NCI-H82 treated with DMSO at 0.1 percent for 48 hours (cell line): ENCODE measurements around the gene ROM1.
"Not testable (repeated sequence)": the region's sequence is repeated elsewhere in the genome, so short reads cannot be mapped to it uniquely, and the experiment has no call there.

Experiments used
- DNase-seq: peaks from one replicate; lab custom pipeline; 2025; ENCODE audit not compliant: unreplicated experiment; lab: John Stamatoyannopoulos, UW

ROM1 gene

DNA sequence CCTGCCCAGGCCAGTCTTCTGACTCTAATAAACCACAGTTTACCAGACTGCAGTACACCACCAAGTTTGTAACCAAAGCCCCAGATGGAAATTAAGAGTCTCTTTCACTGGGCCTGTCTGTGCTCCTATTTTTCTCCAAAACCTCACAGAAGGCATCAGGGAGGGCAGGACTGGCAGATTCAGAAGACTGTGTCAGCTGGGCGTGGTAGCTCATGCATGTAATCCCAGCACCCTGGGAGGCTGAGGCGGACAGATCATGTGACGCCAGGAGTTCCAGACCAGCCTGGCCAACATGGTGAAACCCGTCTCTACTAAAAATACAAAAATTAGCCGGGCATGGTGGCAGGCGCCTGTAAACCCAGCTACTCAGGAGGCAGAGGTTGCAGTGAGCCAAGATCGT, 27.7 kb upstream of the ROM1 start:
- not testable (repeated sequence) for DNase-seq

DNA sequence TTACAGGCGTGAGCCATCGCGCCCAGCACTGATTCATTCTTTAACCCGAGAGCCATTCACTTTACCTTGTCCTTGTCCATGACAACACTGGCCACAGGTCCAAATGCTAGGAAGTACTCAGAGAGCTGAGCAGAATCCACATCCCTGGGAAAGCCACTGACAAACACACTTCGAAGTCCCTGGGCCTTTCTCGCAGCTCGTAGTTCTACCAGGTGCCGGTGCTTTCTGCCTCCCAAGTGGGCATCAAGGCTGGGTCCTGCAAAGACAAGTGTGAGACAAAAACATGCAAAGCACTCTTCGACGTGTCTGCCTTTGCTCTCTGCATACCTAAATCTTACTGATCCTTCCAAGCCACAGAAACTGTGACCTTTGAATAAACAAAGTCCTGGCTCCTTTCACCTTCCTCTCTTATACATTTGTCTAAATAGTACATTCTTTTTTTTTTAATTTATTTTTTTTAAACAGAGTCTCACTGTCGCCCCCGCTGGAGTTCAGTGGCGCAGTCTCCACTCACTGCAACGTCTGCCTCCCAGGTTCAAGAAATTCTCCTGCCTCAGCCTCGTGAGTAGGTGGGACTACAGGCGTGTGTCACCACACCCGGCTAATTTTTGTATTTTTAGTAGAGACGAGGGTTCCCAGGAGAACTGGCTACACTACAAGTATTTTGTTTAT, 24.0 kb upstream of the ROM1 start:
- no peak for DNase-seq

DNA sequence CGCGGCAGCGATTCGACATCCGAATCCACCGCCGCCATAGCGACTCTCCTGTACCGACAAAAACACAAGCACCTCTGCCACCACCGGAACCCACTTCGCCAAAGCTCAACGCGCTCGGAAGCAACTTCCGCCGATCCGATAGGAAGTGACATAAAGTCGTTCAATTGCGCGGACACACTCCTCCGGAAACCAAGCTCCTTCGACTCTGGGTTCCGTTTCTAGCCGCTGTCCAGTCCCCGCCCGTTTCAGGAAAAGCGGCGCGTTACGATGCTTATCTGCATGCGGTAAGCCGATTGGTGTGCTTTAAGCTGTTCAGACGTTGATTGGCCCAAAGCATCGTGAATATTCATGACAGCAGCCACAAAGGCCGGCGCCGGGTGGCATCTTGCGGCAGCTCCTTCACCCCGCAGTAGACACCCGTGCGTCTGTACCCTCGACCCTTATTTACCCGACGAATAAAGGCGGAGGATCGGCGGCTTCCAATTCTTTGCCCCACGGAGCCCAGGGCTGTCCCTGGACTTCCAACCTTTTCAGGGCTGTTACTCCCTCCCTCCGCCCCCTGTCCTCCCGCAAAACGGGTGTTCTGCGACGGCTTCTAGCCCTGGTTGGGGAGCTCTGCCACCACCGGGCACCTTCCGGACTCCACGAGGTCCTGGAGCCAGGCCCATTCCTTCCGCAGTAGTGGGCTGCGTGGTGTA, 21.5 kb upstream of the ROM1 start, which contains the start of gene TUT1:
Gene TUT1 (minus strand): TSS at position 76 of the 698 bp plus-strand sequence. CDS start 38 bp downstream, at position 38.
- peak; percentile 98 for DNase-seq

GRCh38 chr11:62592146-62592815, 20.8 kb upstream of the ROM1 start:
- DNase-seq: no peak

DNA sequence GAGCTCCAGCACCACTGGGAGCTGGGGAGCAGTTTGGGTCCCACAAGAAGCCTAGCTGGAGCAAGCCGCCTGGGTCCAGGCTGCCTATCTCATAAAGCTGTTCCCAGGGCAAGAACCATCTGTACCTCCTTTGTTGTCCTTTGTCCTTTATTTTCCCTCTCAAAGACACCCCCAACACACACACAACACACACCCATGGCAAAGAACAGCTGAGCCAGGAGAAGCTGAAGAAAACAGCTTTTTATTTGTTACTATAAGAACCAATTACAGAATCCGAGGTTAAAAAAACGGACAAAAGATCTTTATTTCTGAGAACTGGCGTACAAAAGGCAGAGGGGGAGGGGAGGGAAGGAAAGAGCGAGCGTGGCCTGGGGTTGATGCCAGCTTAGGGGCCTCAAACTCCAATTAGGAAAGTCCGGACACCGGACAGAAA, 20.1 kb upstream of the ROM1 start:
- DNase-seq: no peak

- peak; percentile 46 for DNase-seq
Measured at GRCh38 chr11:62593434-62594044, 19.5 kb upstream of the ROM1 start.

DNA sequence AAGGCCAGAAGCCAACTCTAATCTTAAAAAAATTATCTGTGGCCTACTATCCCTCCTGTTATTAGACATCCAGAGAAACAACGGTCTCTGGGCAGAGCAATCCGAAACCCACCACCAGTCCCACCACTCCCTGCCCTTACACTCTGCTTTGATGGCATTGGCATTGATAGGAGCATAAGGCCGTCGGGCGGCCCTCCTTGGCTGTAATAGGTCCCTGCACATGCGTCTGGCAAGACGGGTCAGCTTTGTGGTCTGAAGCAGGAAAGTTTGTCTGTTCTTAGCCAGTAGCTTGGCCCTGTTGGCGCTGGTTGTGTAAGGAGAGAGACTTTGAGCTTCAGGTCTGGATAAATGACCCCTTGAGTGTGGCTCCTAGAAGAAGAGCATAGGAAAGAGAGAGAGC, 17.9 kb upstream of the ROM1 start:
- DNase-seq: no peak

- DNase-seq: peak; percentile 89
Measured at GRCh38 chr11:62599069-62599696, 13.9 kb upstream of the ROM1 start.

GRCh38 chr11:62599901-62600300, 13.2 kb upstream of the ROM1 start:
- DNase-seq: no peak

- DNase-seq: no peak
Measured at GRCh38 chr11:62600367-62601121, 12.5 kb upstream of the ROM1 start.

DNA sequence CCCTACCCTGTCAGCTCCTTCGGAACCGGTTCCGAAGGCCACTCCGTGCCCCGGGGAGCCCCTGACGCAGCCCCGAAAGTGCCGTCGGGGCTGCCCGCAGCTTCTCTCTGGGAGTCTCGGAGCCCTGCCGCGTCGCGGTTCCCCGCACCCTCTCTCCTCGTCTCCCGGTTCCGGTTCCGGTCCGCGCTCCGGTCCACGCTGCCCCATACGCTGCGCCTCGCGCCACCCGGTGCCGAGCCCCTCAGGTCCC, 12.0 kb upstream of the ROM1 start:
- DNase-seq: no peak

- DNase-seq: peak; percentile 86
Measured at GRCh38 chr11:62601372-62602140, 11.5 kb upstream of the ROM1 start, which contains the start of gene MTA2. MTA2 (minus strand) TSS chr11:62601865; CDS start chr11:62601450, 415 bp downstream.

DNA sequence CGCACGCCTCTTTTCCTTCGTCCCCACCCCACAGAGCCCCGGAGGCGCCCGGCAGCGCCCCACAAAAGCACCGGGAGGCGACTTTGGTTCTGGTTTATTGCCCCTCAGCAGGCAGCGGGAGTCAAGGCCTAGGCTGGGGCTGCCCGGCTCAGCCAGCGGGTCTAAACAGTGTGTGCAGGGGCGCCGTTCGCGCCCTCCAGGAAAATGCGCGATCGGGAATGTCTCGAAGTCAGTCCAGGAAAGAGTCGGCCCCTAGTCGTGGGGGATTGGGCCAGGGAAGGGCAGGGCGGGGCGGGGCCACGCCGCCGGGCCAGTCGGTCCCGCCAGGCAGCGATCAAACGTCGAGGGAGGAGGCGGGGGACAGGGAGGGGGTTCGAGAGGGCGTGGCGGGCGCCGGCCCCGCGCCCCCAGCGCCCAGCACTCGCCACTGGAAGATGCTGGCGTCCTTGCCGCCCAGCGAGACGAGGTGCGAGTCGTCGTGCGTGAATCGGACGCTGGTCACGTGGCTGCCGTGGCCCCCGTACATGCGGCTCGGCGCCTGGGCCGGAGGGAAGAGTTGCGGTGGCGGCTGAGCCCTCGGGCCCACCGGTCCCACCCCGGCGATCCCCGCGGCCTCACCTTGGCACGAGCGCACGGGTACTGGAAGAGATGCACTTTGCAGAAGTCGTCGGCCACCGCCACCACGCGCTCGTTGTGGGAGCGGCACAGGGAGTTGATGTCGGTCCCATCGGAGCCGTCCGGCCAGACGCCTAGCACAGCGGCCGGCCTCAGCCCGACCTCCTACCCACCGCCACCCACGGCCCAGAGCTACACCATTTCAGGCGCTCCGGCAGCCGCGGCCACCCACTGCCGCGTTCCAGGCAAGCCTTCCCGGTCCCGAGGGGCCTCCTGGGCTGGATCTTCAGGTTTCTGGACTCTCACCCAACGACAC, 10.7 kb upstream of the ROM1 start:
- DNase-seq: peak; percentile 58

DNA sequence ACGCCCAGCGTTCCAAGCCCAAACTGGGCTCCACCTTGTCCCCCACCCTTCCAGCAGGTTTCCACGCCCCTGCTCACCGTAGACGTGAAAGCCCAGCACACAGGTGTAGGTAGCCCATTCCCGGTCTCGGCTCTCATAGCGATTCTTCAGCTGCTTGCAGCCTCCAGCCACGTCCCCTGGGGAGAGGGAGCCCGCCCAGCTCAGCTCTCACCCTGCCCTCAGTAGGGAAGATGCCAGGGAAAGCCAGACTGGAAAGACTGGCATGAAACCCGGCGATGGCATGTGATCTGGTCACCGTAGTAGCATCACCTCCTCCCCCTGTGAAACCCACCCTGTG, 10.0 kb upstream of the ROM1 start:
- DNase-seq: no peak

- no peak for DNase-seq
Measured at GRCh38 chr11:62603776-62604299, 9.2 kb upstream of the ROM1 start.

GRCh38 chr11:62604460-62605120, 8.5 kb upstream of the ROM1 start:
- no peak for DNase-seq

DNA sequence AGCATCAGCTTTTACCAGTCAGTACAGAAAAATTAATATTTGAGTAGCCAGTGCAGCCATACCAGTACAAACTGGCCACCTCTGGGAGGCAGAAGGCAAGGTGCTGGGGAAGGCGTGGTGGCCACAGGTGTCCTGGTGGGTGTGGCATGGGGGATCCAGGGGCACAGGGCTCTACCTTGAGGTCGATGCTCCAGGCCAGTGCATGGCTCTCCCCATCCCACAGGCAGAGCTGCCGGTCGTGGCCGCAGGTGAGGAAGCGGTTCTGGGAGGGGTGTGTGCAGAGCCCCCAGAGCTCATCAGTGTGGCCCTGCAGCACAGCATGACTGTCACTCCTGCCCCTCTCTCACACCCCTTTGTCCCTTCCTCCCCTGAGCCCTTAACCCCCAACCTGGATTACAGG, 7.6 kb upstream of the ROM1 start:
- no peak for DNase-seq

DNA sequence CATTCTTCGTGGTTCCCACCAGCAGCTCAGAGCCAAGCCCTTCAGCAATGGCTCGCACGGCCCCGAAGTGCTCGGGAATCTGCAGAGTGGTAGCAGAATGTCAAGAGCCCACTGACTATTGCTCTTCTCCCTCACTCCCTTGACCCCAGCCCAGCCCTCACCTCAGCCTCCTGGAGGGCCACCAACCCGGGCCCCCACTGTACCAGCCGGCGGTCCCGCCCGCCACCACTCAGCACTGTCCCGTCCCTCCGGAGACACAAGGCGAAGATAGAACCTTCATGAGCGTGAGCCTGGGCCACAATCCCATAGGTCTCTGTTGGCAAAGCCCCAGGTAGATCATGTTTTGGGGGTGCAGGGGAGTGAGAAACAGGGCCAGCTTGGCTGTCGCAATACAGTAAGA, 7.2 kb upstream of the ROM1 start:
- no peak for DNase-seq
